Measurements from ENCODE around the gene PCDHGA8.

GRCh38 chr5:141409598-141410306, 17.3 kb downstream of the PCDHGA8 start:
- TF ChIP-seq CTCF (IDR thresholded peaks at IDR 0.05) = no peak
- TF ChIP-seq POLR2A (IDR thresholded peaks at IDR 0.05) = no peak

Data from uterus (tissue), 2 donors.